ENCODE data around the gene SELL. TPM values are rescaled to one million over a fixed set of nuclear protein-coding genes. Genes with fewer than 3 reads are reported as not detected.
"Not testable (repeated sequence)": the region's sequence is repeated elsewhere in the genome, so short reads cannot be mapped to it uniquely, and the experiment has no call there.

Gene SELL
- polyA plus RNA-seq, 1 donor (not counting 4 experiments of a cell fraction or from before 2014, with no cell fraction given), result 0.08 TPM

DNA sequence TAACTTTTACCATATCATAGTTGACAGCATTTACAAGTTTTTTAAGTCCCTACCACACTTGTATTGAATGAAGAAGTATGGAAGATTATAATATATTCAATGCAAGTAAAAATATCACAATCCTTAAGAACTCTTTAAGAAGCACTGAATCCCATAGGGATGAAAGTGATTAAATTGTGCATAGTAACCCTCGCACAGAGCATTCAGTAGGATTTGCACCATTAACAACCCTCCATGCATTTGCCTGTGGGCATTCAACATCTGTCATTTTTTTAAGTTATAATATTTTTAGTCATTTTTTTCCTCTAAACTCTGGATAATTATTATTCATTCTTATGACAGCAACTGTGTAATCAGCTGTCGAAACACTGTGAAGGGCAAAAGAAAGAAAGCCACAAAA lies 12.3 kb upstream of the SELL start:
- DNase-seq (ENCODE audit: low read depth, low spot score) (no peak), FAIRE-seq (no peak)
- dilution Hi-C loops (cut with MboI; ENCODE audit: extremely low pct_ligation_motif_present, low sequenced_read_pairs), result no loop called here
- Histone ChIP-seq H4K20me1 (ENCODE audit: control insufficient read depth, extremely low read depth, insufficient read depth, low read length) (no peaks in the 10 kb centered on the region), H3K9ac (ENCODE audit: control insufficient read depth, extremely low read depth, insufficient read depth, low read length) (no peak overlapping the region), H3K36me3 (ENCODE audit: control insufficient read depth in 2 of 2, extremely low read depth in 1 of 2, insufficient read depth in 2 of 2, low read length in 2 of 2) (no peaks in the 10 kb centered on the region), H3K27ac (ENCODE audit: control insufficient read depth, insufficient read depth, low read length) (no peak overlapping the region), H3K4me2 (ENCODE audit: control insufficient read depth, extremely low read depth, insufficient read depth, low read depth, low read length) (no peak overlapping the region), H3K4me1 (ENCODE audit: control insufficient read depth, extremely low read depth, insufficient read depth, low read length) (no peaks in the 10 kb centered on the region), H3K9me1 (ENCODE audit: control insufficient read depth, extremely low read depth, insufficient read depth, low read length) (no peaks in the 10 kb centered on the region), H2AFZ (ENCODE audit: control insufficient read depth, low read length) (no peak overlapping the region), H3K4me3 (ENCODE audit: control insufficient read depth in 2 of 3, extremely low read depth in 1 of 3, insufficient read depth in 2 of 3, low read depth in 1 of 3, low read length in 3 of 3) (no peak overlapping the region), H3K27me3 (ENCODE audit: control insufficient read depth, extremely low read depth, insufficient read depth, low read length) (no peaks in the 10 kb centered on the region), H3K9me3 (ENCODE audit: control insufficient read depth, low read depth, low read length) (no peaks in the 10 kb centered on the region), H3K79me2 (ENCODE audit: control insufficient read depth, insufficient read depth, low read length) (no peaks in the 10 kb centered on the region)
- no peak for TF ChIP-seq EZH2 (IDR thresholded peaks at IDR 0.05; ENCODE audit: low read length)
- TF ChIP-seq, protein P1, sequence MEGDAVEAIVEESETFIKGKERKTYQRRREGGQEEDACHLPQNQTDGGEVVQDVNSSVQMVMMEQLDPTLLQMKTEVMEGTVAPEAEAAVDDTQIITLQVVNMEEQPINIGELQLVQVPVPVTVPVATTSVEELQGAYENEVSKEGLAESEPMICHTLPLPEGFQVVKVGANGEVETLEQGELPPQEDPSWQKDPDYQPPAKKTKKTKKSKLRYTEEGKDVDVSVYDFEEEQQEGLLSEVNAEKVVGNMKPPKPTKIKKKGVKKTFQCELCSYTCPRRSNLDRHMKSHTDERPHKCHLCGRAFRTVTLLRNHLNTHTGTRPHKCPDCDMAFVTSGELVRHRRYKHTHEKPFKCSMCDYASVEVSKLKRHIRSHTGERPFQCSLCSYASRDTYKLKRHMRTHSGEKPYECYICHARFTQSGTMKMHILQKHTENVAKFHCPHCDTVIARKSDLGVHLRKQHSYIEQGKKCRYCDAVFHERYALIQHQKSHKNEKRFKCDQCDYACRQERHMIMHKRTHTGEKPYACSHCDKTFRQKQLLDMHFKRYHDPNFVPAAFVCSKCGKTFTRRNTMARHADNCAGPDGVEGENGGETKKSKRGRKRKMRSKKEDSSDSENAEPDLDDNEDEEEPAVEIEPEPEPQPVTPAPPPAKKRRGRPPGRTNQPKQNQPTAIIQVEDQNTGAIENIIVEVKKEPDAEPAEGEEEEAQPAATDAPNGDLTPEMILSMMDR (optimal IDR thresholded peaks at IDR 0.05 in 1 of 3, IDR thresholded peaks at IDR 0.05 in 1 of 3, conservative IDR thresholded peaks at IDR 0.05 in 1 of 3; ENCODE audit: extremely low read depth in 1 of 3, insufficient read depth in 2 of 3, low read length in 3 of 3), result no peak

DNA sequence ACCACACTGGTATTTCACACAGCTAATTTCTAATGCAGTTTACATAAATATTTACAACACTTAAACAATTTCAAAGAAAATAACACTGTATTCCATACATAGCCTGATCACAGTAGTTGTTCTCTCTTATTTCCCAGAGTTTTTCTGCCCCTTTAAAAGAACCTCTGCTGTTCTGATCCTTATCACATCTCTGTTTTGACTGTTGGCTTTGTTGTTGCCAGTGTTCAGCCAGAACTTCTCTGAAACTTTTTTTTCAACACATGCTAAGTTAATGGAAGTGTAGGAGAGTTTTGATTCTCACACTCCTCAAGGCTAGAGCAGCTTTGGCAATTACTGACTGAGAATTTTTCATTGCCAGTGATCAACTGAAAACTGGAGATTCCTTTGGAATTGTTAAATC lies 11.4 kb upstream of the SELL start:
- FAIRE-seq, result no peak
- H3K9me1 ChIP-seq (ENCODE audit: control insufficient read depth, extremely low read depth, insufficient read depth, low read length), result no peaks in the 10 kb centered on the region
- dilution Hi-C loops (cut with MboI; ENCODE audit: extremely low pct_ligation_motif_present, low sequenced_read_pairs), result no loop called here

DNA sequence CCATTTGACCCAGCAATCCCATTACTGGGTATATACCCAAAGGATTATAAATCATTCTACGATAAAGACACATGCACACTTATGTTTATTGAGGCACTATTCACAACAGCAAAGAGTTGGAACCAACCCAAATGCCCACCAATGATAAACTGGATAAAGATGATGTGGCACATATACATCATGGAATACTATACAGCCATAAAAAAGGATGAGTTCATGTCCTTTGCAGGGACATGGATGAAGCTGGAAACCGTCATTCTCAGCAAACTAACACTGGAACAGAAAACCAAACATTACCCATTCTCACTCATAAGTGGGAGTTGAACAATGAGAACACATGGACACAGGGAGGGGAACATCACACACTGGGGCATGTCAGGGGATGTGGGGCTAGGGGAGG lies 3.7 kb upstream of the SELL start:
- DNase-seq (ENCODE audit: low read depth, low spot score); H3K36me3 ChIP-seq (ENCODE audit: control insufficient read depth in 2 of 2, extremely low read depth in 1 of 2, insufficient read depth in 2 of 2, low read length in 2 of 2); H3K9ac ChIP-seq (ENCODE audit: control insufficient read depth, extremely low read depth, insufficient read depth, low read length); H2AFZ ChIP-seq (ENCODE audit: control insufficient read depth, low read length); H3K9me3 ChIP-seq (ENCODE audit: control insufficient read depth, low read depth, low read length); H3K4me2 ChIP-seq (ENCODE audit: control insufficient read depth, extremely low read depth, insufficient read depth, low read depth, low read length); FAIRE-seq; H3K4me1 ChIP-seq (ENCODE audit: control insufficient read depth, extremely low read depth, insufficient read depth, low read length); H4K20me1 ChIP-seq (ENCODE audit: control insufficient read depth, extremely low read depth, insufficient read depth, low read length); dilution Hi-C loops (cut with MboI; ENCODE audit: extremely low pct_ligation_motif_present, low sequenced_read_pairs); H3K27ac ChIP-seq (ENCODE audit: control insufficient read depth, insufficient read depth, low read length); H3K9me1 ChIP-seq (ENCODE audit: control insufficient read depth, extremely low read depth, insufficient read depth, low read length); H3K79me2 ChIP-seq (ENCODE audit: control insufficient read depth, insufficient read depth, low read length); H3K4me3 ChIP-seq (ENCODE audit: control insufficient read depth in 2 of 3, extremely low read depth in 1 of 3, insufficient read depth in 2 of 3, low read depth in 1 of 3, low read length in 3 of 3); H3K27me3 ChIP-seq (ENCODE audit: control insufficient read depth, extremely low read depth, insufficient read depth, low read length): not testable (repeated sequence)

More for the DNA sequence above, 11.4 kb upstream of the SELL start:
- H3K27ac ChIP-seq (ENCODE audit: control insufficient read depth, insufficient read depth, low read length), result no peak overlapping the region
- H3K79me2 ChIP-seq (ENCODE audit: control insufficient read depth, insufficient read depth, low read length), result no peaks in the 10 kb centered on the region
- H3K9me3 ChIP-seq (ENCODE audit: control insufficient read depth, low read depth, low read length), result no peaks in the 10 kb centered on the region
- no peak for TF ChIP-seq EZH2 (IDR thresholded peaks at IDR 0.05; ENCODE audit: low read length)
- TF ChIP-seq, protein P1 (optimal IDR thresholded peaks at IDR 0.05 in 1 of 3, IDR thresholded peaks at IDR 0.05 in 1 of 3, conservative IDR thresholded peaks at IDR 0.05 in 1 of 3; ENCODE audit: extremely low read depth in 1 of 3, insufficient read depth in 2 of 3, low read length in 3 of 3), result no peak
- H3K27me3 ChIP-seq (ENCODE audit: control insufficient read depth, extremely low read depth, insufficient read depth, low read length), result no peaks in the 10 kb centered on the region
- no peaks in the 10 kb centered on the region for H3K36me3 ChIP-seq (ENCODE audit: control insufficient read depth in 2 of 2, extremely low read depth in 1 of 2, insufficient read depth in 2 of 2, low read length in 2 of 2)
- H3K4me2 ChIP-seq (ENCODE audit: control insufficient read depth, extremely low read depth, insufficient read depth, low read depth, low read length), result no peak overlapping the region
- H2AFZ ChIP-seq (ENCODE audit: control insufficient read depth, low read length), result no peak overlapping the region
- no peak overlapping the region for H3K4me3 ChIP-seq (ENCODE audit: control insufficient read depth in 2 of 3, extremely low read depth in 1 of 3, insufficient read depth in 2 of 3, low read depth in 1 of 3, low read length in 3 of 3)
- no peaks in the 10 kb centered on the region for H3K4me1 ChIP-seq (ENCODE audit: control insufficient read depth, extremely low read depth, insufficient read depth, low read length)
- H3K9ac ChIP-seq (ENCODE audit: control insufficient read depth, extremely low read depth, insufficient read depth, low read length), result no peak overlapping the region
- H4K20me1 ChIP-seq (ENCODE audit: control insufficient read depth, extremely low read depth, insufficient read depth, low read length), result no peaks in the 10 kb centered on the region
- no peak for DNase-seq (ENCODE audit: low read depth, low spot score)

DNA sequence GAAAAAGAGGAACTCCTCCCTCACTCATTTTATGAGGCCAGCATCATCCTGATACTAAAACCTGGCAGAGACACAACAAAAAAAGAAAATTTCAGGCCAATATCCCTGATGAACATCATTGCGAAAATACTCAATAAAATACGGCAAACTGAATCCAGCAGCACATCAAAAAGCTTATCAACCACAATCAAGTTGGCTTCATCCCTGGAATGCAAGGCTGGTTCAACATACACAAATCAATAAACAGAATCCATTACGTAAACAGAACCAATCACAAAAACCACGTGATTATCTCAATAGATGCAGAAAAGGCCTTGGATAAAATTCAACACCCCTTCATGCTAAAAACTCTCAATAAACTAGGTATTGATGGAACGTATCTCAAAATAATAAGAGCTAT lies 1.7 kb upstream of the SELL start:
- H3K9me3 ChIP-seq (ENCODE audit: control insufficient read depth, low read depth, low read length); H3K9me1 ChIP-seq (ENCODE audit: control insufficient read depth, extremely low read depth, insufficient read depth, low read length); DNase-seq (ENCODE audit: low read depth, low spot score); H3K4me2 ChIP-seq (ENCODE audit: control insufficient read depth, extremely low read depth, insufficient read depth, low read depth, low read length); H3K4me1 ChIP-seq (ENCODE audit: control insufficient read depth, extremely low read depth, insufficient read depth, low read length); H3K27ac ChIP-seq (ENCODE audit: control insufficient read depth, insufficient read depth, low read length); H3K4me3 ChIP-seq (ENCODE audit: control insufficient read depth in 2 of 3, extremely low read depth in 1 of 3, insufficient read depth in 2 of 3, low read depth in 1 of 3, low read length in 3 of 3); FAIRE-seq; H2AFZ ChIP-seq (ENCODE audit: control insufficient read depth, low read length); H3K27me3 ChIP-seq (ENCODE audit: control insufficient read depth, extremely low read depth, insufficient read depth, low read length); dilution Hi-C loops (cut with MboI; ENCODE audit: extremely low pct_ligation_motif_present, low sequenced_read_pairs); H4K20me1 ChIP-seq (ENCODE audit: control insufficient read depth, extremely low read depth, insufficient read depth, low read length); H3K79me2 ChIP-seq (ENCODE audit: control insufficient read depth, insufficient read depth, low read length); H3K9ac ChIP-seq (ENCODE audit: control insufficient read depth, extremely low read depth, insufficient read depth, low read length); H3K36me3 ChIP-seq (ENCODE audit: control insufficient read depth in 2 of 2, extremely low read depth in 1 of 2, insufficient read depth in 2 of 2, low read length in 2 of 2): not testable (repeated sequence)

All from keratinocyte (primary cell).